ENCODE data around the gene BTNL9. TPM values are rescaled to one million over a fixed set of nuclear protein-coding genes. Genes with fewer than 3 reads are reported as not detected.
A peak's percentile ranks its signal among the peaks of the same experiment; 100 is the strongest.
"Not testable (repeated sequence)": the region's sequence is repeated elsewhere in the genome, so short reads cannot be mapped to it uniquely, and the experiment has no call there.

BTNL9 gene
- total RNA-seq: 38.9 TPM
- long read RNA-seq, transcript BTNL9-201 (11 exons, 3,500 nt): major isoform, 23 of 75 reads
- long read RNA-seq, partial matches to known transcripts: 19 of 75 reads
- long read RNA-seq, other reads (novel, unspliced or antisense): 32 of 75 reads

GRCh38 chr5:181039931-181040630, at the start of gene BTNL9:
BTNL9 (plus strand) TSS chr5:181040266; CDS start chr5:181045490, 5,224 bp downstream.
- intact Hi-C loops (cut with DNase I): loop anchor here (10.0 kb wide), 1 partner anchor 165 kb away; no protein-coding TSS in a partner anchor
- no peak for ATAC-seq (ENCODE audit: poor library complexity)
- no peak for DNase-seq

DNA sequence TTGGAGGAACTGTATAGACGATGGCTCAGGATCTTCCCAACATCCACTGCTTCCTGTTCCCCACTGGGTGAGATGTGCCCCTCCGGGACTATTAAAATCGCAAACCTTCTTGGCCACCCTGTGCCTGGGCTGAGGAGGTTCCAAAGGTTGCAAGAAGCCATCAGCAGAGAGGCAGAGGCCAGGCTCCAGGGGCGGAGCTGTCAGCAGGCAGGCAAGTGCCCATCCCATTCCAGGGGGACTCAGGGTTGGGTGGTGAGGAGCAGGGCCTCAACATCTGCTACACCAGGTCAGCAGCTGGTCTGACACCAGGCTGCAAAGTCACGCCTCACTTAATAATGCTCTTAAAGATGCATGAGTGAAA, 49.2 kb upstream of the BTNL9 start:
- ATAC-seq (ENCODE audit: poor library complexity) (no peak), DNase-seq (no peak)
- intact Hi-C loops (cut with DNase I): no loop called here

DNA sequence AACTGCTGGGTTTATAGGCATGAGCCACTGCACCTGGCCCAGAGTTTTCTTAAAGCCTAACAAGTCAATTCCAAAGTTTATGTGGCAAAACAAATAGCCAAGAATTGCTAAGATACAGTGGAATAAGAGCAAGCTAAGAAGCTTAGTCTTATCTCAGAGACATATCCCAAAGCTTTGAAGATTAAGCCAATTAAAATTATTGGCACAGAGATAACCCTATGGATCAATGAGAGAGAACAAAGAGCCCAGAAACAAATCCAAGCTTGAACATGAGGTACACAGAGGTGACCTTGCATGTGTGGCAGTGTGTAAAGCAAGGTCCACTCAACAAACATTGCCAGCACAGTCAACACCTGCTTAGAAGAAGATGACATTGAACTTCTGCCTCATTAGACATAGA, 38.1 kb upstream of the BTNL9 start:
- intact Hi-C loops (cut with DNase I): no loop called here
- DNase-seq (no peak), ATAC-seq (ENCODE audit: poor library complexity) (no peak)

GRCh38 chr5:181005791-181006190, 34.3 kb upstream of the BTNL9 start:
- ATAC-seq (ENCODE audit: poor library complexity) (no peak), DNase-seq (no peak)
- intact Hi-C loops (cut with DNase I): no loop called here

- DNase-seq: no peak
- intact Hi-C loops (cut with DNase I): no loop called here
- ATAC-seq (ENCODE audit: poor library complexity): no peak
These were observed 31.9 kb upstream of the BTNL9 start for GRCh38 chr5:181008136-181008535.

DNA sequence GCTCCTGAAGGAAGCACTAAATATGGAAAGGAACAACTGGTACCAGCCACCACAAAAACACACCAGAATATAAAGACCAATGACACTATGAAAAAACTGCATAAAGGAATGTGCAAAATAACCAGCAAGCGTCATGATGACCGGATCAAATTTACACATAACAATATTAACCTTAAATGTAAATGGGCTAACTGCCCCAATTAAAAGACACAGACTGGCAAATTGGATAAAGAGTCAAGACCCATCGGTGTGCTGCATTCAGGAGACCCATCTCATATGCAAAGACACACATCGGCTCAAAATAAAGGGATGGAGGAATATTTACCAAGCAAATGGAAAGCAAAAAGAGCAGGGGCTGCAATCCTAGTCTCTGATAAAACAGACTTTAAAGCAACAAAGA, 30.0 kb upstream of the BTNL9 start:
- intact Hi-C loops (cut with DNase I); DNase-seq; ATAC-seq (ENCODE audit: poor library complexity): not testable (repeated sequence)

DNA sequence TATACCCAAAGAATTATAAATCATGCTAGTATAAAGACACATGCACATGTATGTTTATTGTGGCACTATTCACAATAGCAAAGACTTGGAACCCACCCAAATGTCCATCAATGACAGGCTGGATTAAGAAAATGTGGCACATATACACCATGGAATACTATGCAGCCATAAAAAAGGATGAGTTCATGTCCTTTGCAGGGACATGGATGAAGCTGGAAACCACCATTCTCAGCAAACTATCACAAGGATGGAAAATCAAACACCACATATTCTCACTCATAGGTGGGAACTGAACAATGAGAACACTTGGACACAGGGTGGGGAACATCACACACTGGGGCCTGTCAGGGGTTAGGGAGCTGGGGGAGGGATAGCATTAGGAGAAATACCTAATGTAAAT, 25.4 kb upstream of the BTNL9 start:
- intact Hi-C loops (cut with DNase I); DNase-seq; ATAC-seq (ENCODE audit: poor library complexity): not testable (repeated sequence)

- intact Hi-C loops (cut with DNase I); DNase-seq; ATAC-seq (ENCODE audit: poor library complexity): not testable (repeated sequence)
These were observed 22.6 kb upstream of the BTNL9 start for GRCh38 chr5:181017448-181017847.

- ATAC-seq (ENCODE audit: poor library complexity) (no peak), DNase-seq (no peak)
- intact Hi-C loops (cut with DNase I): no loop called here
These were observed 19.4 kb upstream of the BTNL9 start for GRCh38 chr5:181020688-181021087.

DNA sequence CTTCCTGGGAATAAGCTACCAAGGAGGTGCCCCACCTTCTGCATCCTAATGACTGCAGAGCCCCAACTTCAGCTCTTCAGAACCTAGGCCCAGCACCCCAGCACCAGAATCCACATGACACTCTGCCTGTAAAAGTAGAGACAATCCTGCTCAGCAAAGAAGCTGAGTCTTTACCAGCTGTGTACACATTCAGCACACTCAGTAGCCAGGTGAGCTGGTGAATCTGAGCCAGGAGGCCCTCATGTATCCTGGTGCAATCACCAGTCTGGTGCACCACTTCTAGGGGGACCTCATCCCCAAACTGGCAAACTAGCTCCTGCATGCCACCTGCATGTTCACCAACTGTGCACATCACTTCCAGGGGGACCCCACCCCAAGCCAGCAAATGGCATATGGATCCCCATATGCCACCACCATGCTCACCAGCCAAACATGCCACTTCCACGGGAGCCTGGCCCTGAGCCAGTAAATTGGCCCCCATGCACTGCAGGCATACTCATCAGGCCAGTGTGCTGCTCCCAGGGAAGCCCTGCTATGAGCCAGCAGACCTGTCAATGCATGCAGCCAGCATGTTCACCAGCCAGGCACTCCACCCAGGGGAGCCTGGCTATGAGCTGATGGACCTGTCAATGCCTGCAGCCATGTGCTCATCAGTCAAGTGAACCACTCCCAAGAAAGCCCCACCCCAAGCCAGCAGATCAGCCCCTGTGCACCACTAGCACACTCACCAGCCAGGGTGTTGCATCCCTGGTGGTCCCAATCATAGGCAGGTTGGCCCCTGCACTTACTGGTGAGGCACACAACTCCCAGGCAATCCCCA, 15.6 kb upstream of the BTNL9 start:
- no peak for DNase-seq
- intact Hi-C loops (cut with DNase I): no loop called here

DNA sequence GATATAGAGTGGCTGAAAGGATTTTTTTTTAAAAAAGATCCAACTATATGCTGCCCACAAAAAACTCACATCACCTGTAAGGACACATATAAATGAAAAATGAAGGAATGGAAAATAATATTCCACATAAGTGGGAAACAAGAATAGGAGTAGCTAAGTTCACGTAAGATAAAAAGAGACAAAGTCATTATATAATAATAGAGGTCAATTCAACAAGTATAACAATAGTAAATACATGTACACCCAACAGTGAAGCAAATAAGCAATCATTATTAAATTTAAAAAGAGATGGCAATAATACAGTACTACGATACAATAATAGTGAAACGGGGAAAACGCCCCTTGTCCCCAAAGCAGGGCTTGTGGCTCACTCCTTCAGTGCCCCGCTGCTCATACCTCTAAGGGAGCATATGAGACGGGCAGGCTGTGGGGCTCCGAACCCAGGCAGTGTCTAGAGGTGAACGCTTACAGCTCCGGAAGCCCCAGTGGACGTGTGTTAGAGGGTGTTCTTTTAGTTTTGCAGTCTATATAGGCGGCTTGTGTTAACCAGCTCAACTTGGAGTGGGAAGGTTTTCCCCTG, 12.5 kb upstream of the BTNL9 start:
- DNase-seq (no peak), ATAC-seq (ENCODE audit: poor library complexity) (no peak)
- intact Hi-C loops (cut with DNase I): no loop called here

More for the DNA sequence above, 15.6 kb upstream of the BTNL9 start:
- no peak for ATAC-seq (ENCODE audit: poor library complexity)

DNA sequence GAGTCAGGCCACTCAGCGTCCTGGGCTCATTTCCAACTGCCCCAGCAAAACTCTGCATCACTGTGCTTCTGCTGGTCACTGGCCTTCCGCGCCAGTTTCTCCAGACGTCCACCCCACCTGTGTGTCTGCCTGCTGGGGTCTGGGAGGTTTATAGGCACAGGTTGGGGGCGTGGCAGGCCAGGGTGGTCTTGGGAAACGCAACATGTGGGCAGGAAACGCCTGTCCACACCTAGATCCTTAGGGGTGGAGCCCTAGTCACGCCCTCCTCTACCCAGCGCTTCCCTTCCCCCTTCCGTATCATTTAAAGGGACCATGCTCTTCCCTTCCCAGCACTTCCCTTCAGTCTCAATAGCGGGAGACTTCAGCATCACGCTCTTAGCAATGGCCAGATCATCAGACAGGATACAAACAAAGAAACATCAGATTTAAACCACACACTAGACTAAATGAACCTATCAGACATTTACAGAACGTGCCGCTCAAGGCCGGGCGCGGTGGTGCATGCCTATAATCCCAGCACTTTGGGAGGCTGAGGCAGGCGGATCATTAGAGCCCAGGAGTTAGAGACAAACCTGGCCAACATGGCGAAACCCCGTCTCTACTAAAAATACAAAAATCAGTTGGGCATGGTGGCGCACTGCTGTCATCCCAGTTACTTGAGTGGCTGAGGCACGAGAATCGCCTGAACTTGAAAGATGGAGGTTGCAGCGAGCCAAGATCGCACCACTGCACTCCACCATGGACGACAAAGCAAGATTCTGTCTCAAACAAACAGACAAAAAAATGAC, 11.8 kb upstream of the BTNL9 start:
- no peak for ATAC-seq (ENCODE audit: poor library complexity)

GRCh38 chr5:181031716-181032115, 8.3 kb upstream of the BTNL9 start:
- no peak for ATAC-seq (ENCODE audit: poor library complexity)
- intact Hi-C loops (cut with DNase I): loop anchor here (10.0 kb wide), 1 partner anchor 157 kb away; no protein-coding TSS in a partner anchor
- DNase-seq: no peak

More for the DNA sequence above, 11.8 kb upstream of the BTNL9 start:
- intact Hi-C loops (cut with DNase I): no loop called here
- DNase-seq: no peak

DNA sequence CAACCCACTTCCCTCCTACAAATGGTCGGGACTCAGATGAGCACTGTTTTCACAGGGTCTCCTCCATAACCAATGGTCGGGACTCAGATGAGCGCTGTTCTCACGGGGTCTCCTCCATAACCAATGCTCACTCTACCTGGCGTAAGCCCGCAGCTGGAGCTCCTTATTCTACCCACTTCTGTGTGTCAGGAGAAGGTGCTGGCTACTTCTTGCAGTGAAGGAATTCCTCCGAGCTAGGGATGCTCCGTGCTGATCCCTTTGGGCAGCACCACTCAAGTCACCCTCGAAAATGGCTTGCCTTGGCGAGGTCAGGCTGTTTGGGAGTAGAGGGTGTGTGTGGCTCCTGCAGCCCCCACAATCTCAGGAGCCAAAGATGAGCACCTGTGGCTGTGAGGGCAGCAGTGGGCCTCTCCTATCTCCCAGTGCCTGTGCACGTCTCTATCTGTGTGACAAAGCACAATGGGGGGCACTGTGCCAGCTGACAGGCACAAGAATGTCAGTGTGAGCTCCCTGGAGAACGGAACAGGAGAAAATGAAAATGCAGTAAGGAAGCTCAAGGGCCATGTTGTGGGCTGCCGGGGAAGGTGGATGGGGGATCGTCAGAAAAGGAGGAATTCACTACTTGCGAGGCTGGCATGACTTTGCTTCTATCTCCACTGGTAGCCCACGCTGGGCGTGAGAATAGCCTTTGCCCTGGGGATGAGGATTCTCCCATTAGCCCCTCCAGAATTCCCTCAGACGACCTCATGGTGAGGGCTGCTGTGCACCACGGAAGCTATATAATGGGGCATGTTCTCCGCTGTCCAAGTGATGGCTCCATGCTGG, 3.9 kb upstream of the BTNL9 start:
- ATAC-seq (ENCODE audit: poor library complexity) (no peak), DNase-seq (no peak)

DNA sequence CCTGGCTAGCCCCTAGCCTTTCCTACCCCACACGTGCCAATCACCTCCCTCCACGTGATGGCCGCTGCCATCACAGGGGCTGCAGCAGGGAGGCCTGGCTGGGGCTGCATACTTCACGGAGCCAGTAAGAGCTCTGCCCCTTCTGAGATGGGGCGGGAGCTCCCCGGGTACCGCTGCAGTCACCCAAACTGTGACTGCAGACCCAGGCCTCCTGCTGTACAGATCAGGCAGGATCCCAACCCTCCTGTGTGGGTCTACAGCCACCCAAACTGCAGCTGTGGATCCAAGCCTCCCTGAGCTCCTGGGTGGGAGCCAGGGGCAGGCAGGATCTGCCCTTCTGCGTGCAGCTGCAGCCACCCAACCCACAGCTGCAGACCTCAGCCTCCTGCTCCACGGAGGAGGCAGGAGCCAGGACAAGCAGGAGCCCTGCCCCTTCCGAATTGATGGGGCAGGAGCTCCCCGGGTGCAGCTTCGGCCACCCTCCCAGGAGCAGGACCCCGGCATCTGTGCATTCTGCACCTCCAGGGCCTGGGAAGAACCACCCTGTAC, 3.2 kb upstream of the BTNL9 start:
- no peak for DNase-seq
- intact Hi-C loops (cut with DNase I): loop anchor here (10.0 kb wide), 1 partner anchor 162 kb away; no protein-coding TSS in a partner anchor
- no peak for ATAC-seq (ENCODE audit: poor library complexity)

More for the DNA sequence above, 3.9 kb upstream of the BTNL9 start:
- intact Hi-C loops (cut with DNase I): loop anchor here (10.0 kb wide), 1 partner anchor 161 kb away; no protein-coding TSS in a partner anchor

DNA sequence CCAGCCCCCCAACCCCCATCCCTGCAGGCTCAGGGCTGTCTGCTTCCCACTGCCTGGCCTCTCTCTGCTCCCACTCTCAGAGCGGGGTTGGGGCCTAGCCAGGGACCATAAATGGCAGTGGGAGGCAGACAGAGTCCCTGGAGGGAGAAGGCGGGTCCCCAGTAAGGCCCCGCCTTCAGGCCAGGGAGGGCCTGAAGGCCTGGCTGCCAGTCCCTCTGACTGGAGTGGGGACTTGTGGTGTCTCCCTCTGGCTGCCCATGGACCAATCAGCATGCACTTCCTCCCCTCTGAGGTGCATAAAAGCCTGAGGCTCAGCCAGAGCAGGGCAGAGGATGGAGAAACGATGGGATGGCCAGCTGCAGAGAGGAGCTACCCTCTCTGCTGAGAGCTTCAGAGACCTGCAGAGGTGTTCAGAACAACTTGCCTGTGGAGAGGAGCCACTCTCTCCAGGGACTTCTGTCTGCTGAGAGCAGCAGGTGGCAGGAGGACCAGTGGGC, 2.7 kb upstream of the BTNL9 start:
- intact Hi-C loops (cut with DNase I): loop anchor here (10.0 kb wide), 1 partner anchor 163 kb away; no protein-coding TSS in a partner anchor
- DNase-seq (no peak), ATAC-seq (ENCODE audit: poor library complexity) (peak; percentile 31)

DNA sequence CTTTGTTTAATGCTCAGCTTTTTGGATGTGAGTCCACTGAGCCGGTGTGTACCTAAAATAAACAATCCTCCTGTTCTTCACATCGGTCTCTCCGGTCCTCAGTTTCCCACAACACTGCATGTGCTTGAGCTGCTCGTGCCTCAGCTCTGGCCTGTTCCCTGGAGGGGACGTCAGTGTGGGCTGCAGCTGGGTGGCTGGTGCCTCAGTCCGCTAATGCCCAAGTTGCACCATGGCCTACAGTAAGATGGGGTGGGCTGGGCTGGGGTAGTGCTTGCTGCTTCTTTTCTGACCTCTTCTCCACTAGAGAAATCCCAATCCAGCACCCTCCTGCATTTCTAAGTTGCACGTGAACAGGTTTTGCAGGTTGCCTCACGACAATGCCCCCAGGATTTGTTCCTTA, 595 bp upstream of the BTNL9 start:
- ATAC-seq (ENCODE audit: poor library complexity): no peak
- intact Hi-C loops (cut with DNase I): loop anchor here (10.0 kb wide), 1 partner anchor 165 kb away; no protein-coding TSS in a partner anchor
- DNase-seq: no peak

Data from Right ventricle myocardium superior (tissue), 1 donor.